Measurements from ENCODE around the gene DDX54.
"Not testable (repeated sequence)": the region's sequence is repeated elsewhere in the genome, so short reads cannot be mapped to it uniquely, and the experiment has no call there.

Gene DDX54

DNA sequence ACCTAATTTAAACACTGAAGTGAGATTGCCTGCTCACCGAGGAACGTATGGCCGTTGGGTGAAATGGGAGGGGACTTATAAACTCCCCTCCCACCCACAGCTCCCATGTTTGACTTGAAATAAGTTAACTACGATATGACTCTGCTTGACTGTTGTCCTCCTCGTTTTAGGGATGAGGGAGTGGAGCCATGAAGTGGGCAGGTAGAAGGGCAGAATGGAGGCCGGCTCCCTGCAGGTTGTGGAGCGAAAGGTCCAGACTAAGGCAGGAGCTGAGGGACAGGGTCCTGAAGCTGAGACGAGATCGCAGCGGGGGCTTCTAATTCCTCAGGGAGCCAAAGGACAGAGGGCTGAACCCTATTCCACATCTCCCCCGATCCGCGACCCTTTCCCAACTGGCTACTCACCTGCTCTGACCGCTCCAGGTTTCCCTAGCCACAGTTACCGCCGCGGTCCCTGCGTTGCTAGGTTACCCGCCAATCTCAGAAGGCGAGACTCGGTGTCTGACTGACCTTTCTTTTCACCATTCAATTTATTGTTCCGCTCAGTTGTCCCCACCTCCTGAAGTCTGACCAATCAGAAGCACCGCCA is 35.4 kb upstream of the DDX54 start:
- no peak for DNase-seq

DNA sequence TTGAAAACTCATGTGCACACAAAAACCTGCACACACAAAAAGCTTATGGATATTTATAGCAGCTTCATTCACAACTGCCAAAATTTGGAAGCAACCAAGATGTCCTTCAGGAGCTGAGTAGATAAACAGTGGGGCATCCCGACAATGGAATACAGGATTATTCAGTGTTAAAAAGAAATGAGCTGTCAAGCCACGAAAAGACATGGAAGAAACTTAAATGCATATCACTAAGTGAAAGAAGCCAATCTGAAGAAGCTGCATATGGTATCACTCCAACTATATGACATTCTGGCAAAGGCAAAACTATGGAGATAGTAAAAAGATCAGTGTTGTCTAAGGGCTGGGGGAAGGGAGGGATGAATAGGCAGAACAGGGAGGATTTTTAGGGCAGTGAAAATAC is 30.7 kb upstream of the DDX54 start:
- no peak for DNase-seq

DNA sequence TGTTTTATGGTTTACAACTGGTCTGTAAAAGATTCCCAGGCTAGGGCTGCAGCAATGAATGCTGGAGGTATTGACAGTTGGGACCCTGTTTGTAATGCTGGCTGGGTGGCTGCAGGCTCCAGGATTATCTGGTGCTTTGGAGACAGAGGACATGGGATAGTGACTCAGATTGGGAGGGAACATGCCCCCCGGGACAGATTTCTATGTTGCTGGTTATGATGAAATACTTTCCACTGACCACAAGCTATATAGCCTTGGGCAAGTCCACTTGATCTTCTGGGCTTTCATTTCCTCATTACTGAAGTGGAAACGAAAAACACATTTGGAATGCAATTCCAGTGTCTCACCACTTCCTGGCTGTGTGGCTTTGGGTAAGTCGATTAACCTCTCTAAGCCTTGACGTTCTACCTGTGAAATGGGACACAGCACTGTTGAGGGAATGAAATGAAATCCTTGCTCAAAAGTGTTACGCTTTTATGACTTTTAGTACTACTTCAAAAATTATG is 29.7 kb upstream of the DDX54 start:
- no peak for DNase-seq

DNA sequence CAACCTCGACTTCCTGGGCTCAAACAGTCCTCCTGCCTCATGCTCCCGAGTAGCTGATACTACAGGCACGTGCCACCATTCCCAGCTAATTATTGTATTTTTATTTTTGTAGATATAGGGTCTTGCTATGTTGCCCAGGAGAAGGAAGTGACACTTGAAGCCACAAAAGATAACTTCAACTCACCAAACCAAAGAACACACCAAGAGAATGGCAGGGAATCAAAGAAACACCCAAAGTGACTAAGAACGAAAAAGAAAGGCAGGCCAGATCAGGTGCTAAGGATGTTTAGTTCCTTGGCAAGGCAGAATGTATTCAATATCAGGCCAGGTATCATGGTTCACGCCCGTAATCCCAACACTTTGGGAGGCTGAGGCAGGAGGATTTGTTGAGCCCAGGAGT is 25.9 kb upstream of the DDX54 start:
- DNase-seq: no peak

DNA sequence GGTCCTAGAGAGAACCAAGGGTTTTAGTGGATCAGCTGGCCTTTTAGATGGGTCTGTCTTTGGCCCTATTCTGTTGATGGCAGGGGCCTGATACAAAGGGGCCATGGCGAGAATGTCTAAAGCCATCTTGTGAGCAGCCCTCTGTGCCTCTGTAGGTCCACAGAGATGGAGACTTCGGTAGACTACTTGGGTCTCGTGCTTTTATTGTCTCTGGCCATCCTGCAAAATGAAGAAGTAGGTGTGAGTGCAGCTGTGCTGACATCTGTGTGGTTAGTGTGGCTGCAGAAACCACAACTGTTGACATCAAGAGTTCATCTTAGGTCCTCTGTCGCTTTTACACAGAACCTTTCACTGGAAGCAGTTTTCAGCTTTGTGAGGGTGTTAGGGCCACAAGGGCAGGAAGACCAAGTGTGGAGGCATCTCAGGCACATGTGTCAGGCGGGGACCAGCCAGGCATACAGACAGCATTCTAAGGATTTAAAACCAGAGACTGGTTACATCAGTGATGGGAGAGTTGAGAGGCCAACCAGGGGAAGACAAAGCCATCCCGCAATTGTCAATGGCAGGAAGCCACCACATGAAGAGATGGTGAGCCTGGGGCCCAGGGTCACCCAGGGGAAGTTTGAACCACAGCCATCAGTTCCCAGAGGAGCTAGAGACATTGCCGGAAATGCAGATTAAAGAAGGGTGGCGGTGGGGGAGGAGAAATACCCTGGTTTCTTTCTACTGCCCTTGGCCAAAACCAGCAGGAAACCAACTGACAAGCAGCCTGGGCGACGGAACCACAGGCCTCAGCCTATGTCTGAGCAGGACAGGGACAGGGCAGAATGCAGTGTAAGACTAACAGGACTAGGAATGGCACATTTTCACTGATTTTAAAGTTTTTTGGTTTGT is 23.0 kb upstream of the DDX54 start:
- peak; percentile 91 for DNase-seq

DNA sequence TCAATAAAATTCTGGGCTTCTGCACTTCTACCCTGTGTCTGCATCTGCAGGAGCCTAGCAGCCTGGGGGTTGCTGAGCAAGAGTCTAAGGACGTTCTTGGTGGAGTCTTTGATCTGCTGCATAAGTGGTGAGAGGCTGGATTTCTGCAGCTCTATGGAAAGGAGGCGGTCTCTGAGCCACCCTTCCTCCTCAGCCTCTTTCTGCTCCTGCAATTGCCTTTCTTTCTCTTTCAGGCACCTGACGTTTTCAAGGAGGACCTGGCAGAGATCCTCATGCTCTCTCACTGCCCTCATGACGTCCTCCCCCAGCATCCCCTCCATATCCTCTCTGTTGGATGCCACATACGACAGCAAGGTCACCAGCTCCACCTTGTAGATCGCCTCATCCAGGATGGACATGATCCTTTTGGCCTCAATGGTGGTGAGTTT is 22.3 kb upstream of the DDX54 start:
- no peak for DNase-seq

DNA sequence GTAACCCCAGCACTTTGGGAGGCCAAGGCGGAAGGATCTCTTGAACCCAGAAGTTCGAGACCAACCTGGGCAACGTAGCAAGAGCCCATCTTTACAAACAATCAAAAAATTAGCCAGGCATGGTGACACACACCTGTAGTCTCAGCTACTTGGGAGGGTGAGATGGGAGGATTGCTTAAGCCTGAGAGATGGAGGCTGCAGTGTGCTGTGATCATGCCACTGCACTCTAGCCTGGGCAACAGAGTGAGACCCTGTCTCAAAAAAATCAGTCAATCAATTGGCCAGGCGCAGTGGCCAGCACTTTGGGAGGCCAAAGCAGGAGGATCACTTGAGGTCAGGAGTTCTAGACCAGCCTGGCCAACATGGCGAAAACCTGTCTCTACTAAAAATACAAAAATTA is 21.5 kb upstream of the DDX54 start:
- DNase-seq: not testable (repeated sequence)

DNA sequence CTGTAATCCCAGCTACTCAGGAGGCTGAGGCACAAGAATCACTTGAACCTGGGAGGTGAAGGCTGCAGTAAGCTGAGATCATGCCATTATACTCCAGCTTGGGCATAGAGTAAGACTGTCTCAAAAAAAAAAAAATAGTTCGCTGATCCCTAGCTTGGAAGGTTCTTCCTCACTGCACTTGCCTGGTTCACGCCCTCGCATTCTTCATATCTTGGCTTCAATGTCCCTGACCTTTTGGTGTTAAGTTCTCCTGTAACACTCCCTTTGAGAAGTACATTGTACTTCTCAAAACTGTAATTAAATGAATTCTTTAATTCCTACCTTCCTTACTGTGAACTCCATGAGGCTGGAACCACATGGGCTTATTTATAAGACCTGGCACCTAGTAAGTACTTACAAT is 19.5 kb upstream of the DDX54 start:
- no peak for DNase-seq

DNA sequence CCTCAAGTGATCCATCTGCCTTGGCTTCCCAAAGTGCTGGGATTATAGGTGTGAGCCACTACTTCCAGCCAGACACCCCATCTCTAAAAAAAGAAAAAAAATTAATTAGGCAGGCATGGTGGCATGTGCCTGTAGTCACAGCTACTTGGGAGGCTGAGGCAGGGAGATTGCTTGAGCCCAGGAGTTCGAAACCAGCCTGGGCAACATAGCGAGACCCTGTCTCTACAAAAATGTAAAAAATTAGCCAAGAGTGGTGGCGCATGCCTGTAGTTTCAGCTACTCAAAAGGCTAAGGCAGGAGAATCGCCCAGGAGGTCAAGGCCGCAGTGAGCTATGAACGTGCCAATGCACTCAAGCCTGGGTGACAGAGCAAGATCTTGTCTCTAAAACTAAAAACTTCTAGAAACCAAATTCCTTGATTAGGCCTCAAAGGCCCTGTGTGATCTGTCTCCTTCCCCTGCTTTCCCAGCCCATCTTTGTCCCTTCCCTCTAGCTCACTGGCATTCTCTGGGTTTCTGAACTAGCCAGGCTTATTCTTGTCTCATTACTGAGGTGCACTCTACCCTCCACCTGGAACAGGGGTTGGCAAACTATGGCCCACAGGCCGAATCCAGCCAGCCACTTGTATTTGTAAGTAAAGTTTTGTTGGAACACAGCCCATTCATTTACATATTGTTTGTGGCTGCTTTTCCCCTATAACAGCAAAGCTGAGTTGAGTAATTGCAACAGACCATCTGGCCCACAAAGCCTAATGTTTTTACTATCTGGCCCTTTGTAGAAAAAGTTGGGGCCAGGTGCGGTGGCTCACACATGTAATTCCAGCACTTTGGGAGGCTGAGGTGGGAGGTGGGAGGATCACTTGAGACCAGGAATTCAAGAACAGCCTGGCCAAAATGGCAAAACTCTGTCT is 18.8 kb upstream of the DDX54 start:
- DNase-seq: no peak

DNA sequence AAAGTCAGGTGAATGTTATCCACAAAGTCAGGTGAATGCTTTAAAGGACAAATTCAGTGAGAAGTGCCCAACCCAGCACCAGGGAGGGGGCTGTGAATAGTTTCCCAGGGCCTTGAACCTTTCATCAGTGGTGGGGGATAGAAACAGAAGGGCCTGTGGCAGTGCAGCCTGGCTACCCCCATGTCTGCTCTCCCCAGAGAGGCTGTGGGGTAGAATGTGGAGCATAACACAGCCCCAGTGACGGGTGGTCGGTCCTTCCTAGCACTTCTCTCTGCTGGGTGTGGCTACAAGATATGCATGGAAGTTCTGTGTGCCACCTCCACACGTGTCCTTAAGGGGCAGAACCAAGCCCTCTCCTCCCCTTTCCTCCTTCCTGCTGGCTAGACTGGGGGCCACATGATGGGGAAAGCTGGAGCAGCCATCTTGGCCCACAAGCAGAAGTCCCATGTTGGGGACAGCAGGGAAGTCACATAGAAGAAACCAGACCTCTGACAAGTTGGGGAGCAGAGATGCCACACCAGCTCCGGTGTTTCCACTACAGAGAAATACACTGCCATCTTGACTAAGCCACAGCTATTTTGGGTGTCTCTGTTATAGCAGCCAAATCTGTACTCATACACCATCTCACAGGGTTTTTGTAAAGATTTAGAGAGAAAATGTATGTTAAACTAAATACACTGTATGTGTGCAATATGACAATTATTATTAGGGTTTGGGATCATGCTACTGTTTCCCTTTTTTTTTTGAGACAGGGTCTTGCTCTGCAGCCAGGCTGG is 17.2 kb upstream of the DDX54 start:
- DNase-seq: no peak

DNA sequence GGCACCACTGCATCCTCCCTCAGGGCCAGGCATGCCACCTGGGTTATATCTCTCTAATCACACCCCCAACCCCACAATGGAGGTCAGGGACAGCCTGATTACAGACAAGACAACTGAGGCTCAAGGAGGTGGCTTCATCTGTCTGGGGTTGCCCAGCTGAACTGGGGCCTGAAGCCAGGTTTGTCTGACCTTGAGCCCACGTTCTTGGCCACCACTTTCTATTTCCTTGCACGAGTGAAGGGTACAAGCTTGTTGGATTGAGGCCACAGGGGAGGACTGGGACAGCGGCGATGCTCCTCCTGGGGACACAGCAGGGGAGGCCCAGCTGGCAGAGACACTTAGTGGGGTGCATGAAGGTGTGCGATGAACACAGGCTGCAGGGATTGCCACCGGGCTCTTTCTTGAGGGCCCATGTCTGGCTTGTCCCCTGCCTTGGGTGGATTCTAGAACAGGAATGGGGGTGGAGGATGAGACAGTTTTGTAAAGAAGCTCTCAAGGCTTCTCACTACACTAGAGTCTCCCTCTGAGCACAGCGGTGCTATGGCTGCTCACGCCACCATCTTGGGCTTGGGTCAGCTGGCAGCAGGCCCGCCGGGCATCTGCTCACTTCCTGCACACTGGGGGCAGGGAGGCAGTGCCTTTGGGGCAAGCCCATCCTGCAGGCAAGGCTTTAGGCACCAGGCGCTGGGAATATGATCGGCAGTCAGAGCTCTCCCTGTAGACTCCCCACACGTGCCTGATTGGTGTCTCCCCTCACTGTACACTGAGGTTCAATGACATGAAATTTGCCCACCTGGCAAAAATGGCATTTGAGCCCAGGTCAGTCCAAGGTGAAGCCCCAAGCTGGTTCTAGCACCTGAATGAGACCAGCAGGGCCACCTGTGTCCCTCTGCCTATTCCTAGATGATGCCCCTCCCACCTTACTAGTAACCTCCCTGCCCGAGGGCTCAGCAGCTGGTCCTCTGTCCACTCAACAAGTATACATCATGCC is 16.2 kb upstream of the DDX54 start:
- DNase-seq: no peak

DNA sequence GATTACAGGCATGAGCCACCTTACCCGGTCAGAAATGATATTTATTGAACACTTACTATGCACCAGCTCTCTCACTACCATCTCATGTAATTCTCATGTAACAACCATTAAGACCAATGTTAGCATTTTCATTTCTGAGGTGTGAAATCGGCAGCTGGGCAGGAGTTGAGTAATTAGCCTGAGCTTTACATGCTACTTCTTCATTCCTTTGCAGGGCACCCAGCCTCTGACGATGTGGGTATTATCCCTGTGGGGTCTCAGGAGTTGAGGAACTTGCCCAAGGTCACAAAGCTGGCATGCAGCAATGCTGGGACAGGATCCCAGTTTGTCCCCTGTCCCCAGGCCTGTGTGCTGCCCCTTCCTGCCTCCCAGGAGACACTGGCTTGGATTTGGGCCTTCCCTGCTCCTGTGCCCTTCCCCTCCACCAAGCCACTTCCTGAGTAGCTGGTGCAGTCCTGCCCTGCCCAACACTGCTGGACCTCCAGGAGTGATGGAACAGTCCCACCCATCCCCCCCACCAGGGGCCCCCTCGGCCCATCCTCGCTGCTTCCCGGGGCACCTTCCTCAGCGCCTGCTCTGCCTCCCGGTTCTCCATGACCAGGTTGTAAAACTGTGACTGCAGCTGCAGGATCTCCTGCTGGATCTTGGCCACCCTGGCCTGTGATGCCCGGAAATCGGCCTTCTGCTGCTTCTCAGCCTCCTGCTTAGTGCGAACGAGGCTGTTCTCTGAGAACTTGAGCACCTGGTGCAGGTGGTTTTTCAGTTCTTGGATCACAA is 14.9 kb upstream of the DDX54 start:
- no peak for DNase-seq

DNA sequence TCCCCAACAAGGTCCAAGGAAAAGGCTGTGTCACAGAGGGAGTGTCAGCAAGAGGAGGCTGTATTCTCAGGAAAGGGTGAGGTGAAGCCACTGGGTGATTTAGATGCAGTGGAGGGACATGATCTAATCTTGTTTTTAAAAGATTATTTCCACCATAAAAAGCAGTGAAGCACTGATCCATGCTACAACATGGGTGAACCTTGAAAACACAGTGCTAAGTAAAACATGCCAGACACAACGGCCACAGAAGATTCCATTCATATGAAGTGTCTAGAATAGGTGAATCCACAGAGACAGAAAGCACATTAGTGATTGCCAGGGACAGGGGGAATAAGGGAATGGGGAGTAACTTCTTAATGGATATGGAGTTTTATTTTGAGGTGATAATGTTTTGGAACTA is 13.0 kb upstream of the DDX54 start:
- no peak for DNase-seq

DNA sequence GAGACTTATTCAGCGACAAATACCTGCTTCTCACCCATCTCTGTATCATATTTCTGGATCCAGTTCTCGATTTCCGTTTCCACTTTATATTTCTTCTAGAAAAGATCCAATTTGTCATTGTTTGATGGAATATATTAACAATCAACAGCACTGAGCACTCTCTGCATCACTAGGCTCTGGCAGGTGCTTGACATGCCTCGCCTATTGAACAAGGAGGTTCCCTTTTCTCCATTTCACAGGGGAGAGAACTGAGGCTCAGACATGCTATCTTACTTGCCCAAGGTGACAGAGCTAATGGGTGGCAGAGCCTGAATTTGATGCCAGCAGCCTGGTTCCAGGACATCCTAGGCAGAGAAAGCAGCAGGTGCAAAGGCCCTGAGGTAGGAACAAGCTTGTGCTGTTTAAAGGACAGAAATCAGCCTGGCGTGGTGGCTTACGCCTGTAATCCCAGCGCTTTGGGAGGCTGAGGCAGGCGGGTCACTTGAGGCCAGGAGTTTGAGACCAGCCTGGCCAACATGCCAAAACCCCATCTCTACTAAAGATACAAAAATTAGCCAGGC is 12.3 kb upstream of the DDX54 start:
- DNase-seq: no peak

DNA sequence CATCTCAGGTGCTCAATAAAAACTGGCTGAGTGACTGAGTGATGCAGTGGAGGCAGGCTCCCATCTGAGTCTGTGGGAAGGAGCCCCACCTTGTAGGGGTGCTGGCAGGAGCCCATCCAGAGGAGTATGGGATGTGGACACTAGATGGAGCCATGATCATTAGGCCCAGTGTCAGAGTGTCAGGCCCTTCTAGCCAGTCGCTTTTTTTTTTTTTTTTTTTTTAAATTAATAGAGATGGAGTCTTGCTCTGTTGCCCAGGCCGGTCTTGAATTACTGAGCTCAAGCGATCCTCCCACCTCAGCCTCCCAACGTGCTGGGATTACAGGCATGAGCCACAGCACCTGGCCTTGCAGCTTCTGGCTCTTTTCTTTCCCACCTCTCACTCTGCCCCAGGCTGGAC is 11.7 kb upstream of the DDX54 start:
- peak; percentile 24 for DNase-seq

DNA sequence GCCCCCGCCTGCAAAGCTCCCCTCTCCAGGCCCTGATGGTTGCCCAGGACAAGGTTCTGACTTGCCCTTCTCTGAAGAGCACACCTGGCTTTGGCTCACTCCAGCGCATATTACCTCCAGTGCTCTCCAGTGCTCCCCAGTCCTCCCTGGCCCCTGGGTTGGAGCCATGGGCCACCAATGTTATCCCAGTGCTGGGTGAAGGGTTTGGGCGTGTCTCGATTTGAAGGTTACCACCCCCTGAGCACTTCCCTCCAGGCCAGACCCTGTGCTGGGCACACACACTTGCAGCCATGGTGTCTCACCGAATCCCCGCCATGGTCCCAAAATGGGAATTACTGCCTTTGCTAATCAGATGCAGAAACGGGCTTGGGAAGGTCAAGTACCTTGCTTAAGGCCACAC is 11.3 kb upstream of the DDX54 start:
- no peak for DNase-seq

DNA sequence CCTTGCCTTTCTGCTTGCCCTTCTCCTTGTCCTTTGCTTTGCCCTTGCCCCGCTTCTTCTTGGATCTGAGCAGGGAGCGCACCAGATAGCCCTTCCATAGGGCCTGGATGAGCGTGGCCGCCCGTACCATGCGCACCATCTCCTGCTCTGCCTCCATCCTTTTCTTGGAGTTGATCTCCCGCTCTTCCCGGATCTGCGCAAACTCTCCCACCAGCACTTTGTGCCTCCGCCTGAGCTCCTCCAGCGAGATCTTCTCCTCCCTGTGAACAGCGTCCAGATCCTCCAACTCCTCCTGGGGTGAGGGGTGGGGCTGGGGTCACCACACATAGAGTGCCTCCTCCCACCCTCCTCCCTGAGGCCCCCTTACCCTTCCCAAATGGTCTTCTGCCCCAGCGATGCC is 10.3 kb upstream of the DDX54 start:
- DNase-seq: no peak

DNA sequence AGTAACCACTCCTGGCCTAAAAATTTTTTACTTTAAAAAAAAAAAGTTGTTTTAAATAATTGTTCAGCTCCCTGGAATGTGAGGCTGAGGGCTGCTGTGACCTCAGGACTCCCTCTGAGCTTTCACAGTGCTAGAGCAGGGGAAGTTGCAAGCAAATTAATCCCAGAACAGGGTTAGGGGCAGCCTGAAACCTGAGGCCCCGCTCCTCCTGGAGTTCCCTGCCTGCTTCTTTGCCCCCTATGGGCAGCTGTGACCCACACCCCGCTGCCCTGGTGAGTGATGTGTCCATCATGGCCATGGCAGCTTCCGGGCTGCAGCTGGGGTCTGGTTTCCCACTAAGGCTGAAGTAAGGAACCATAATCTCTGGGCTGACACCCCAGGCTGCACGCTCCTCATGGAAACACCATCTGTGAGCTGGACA is 9.7 kb upstream of the DDX54 start:
- no peak for DNase-seq

DNA sequence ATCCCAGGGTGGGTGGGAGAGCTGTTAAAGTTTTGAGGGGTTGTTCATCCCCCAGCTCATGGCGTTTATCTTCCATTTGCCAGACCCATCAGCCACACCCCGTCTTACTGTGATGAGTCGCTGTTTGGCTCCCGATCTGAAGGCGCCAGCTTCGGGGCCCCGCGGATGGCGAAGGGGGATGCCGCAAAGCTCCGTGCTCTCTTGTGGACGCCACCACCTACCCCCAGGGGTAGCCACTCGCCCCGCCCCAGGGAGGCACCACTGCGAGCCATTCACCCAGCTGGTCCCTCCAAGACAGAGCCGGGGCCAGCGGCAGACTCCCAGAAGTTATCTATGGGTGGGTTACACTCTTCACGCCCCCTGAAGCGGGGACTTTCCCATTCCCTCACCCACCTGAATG is 5.9 kb upstream of the DDX54 start:
- no peak for DNase-seq

DNA sequence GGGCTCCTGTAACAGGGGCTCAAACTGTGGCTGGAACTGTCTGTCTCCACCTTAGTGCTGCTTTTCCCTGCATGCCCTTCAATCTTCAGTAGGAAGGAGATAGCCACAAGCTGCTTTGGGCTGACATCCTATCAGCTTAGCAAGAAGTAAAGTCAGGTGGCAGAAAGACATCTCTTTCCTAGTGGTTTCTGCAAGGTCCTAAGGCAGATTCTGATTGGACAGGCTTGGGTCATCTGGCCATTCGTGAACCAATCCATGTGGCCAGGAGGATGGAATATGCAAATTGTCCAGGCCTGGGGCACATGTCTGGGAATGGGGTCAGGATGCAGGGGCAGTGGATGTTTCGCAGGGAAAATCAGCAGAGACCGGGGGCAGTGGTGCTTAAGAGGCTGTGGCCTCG is 5.5 kb upstream of the DDX54 start:
- no peak for DNase-seq

All from KG1 (cell line).